ENCODE data around the gene FAM78B. TPM values are rescaled to one million over a fixed set of nuclear protein-coding genes. Genes with fewer than 3 reads are reported as not detected.

Gene FAM78B
- total and polyA plus RNA-seq, 2 of the 8 experiments (the other 6 are each of a cell fraction or from before 2014, with no cell fraction given) = 2.3 to 3.6 TPM

- Histone ChIP-seq H3K23ac (ENCODE audit: insufficient read length) (no peak overlapping the region), H3K23me2 (ENCODE audit: low read depth, low read length) (no peaks in the 10 kb centered on the region), H2AK5ac (ENCODE audit: low read depth, low read length) (no peak overlapping the region), H4K5ac (ENCODE audit: insufficient read length, low read depth, low read length) (no peak overlapping the region), H2BK12ac (ENCODE audit: low read depth, low read length) (no peak overlapping the region), H4K20me1 (replicated peaks in 1 of 2; ENCODE audit: control insufficient read depth in 1 of 2, insufficient read depth in 2 of 2, low read length in 2 of 2) (no peaks in the 10 kb centered on the region), H3K36me3 (ENCODE audit: control insufficient read depth in 2 of 4, insufficient read depth in 4 of 4, low read length in 3 of 4) (no peaks in the 10 kb centered on the region), H3K4me1 (replicated peaks in 1 of 4; ENCODE audit: control insufficient read depth in 3 of 4, insufficient read depth in 4 of 4, low read length in 3 of 4) (no peaks in the 10 kb centered on the region), H3K9ac (replicated peaks in 1 of 4; ENCODE audit: extremely low read depth in 1 of 4, low read depth in 3 of 4, low read length in 3 of 4) (no peak overlapping the region), H3K9me3 (ENCODE audit: insufficient read depth in 2 of 2, low read depth in 1 of 2, low read length in 1 of 2) (no peaks in the 10 kb centered on the region), H3K18ac (ENCODE audit: extremely low read depth, low read length) (no peak overlapping the region), H2BK120ac (replicated peaks; ENCODE audit: low read depth, low read length) (no peak overlapping the region), H3K14ac (ENCODE audit: insufficient read length) (no peak overlapping the region), H2BK5ac (ENCODE audit: low read depth, low read length) (no peak overlapping the region), H4K91ac (replicated peaks; ENCODE audit: insufficient read length, low read length) (no peak overlapping the region), H3K27ac (ENCODE audit: low read depth, low read length) (no peak overlapping the region), H2AFZ (ENCODE audit: low read length) (no peak overlapping the region), H3K4me3 (ENCODE audit: extremely low read depth in 1 of 4, insufficient read depth in 2 of 4, low read depth in 3 of 4, low read length in 4 of 4) (no peak overlapping the region), H3K4me2 (ENCODE audit: insufficient read depth in 1 of 2, low read depth in 2 of 2, low read length in 2 of 2) (no peak overlapping the region), H3K79me2 (ENCODE audit: control insufficient read depth in 1 of 2, insufficient read depth in 2 of 2, low read length in 2 of 2) (no peaks in the 10 kb centered on the region), H2BK20ac (ENCODE audit: low read length) (no peak overlapping the region), H3K4ac (replicated peaks; ENCODE audit: insufficient read length, low read depth, low read length) (no peak overlapping the region), H3K79me1 (ENCODE audit: low read depth, low read length) (no peaks in the 10 kb centered on the region), H3K27me3 (replicated peaks in 1 of 4; ENCODE audit: control insufficient read depth in 3 of 4, extremely low read depth in 1 of 4, insufficient read depth in 3 of 4, low read length in 3 of 4) (no peaks in the 10 kb centered on the region; a peak in 2 of 7 replicates), H4K8ac (ENCODE audit: extremely low read depth, insufficient read depth, low read length) (no peak overlapping the region), H2BK15ac (ENCODE audit: low read length) (no peak overlapping the region), H3K56ac (replicated peaks; ENCODE audit: insufficient read length, low read depth, low read length) (no peak overlapping the region)
- POLR2A ChIA-PET (ENCODE audit: partially characterized antibody) = no interaction called here
- no peak for FAIRE-seq
- DNase-seq (ENCODE audit: low read depth in 1 of 2, low spot score in 2 of 2) = no peak
- WGBS, 2 experiments (ENCODE audit: extremely low coverage in 1 of 2, insufficient coverage in 1 of 2, insufficient read length in 1 of 2, insufficient replicate concordance in 2 of 2, low coverage in 1 of 2, low lambda C conversion rate in 2 of 2, missing lambda C conversion rate in 1 of 2) = 66% methylated on average over 3 of the region's 3 CpGs; no CpG with 5 or more reads in 1 of the 2 experiments
- TF ChIP-seq CBX8 (IDR thresholded peaks at IDR 0.05; ENCODE audit: borderline replicate concordance, low read depth, low read length) (no peak), HDAC6 (IDR thresholded peaks at IDR 0.05; ENCODE audit: low read depth, low read length) (no peak), GABPA (IDR thresholded peaks at IDR 0.05; ENCODE audit: borderline replicate concordance, insufficient read depth, low read length) (no peak)
- TF ChIP-seq, protein P1, sequence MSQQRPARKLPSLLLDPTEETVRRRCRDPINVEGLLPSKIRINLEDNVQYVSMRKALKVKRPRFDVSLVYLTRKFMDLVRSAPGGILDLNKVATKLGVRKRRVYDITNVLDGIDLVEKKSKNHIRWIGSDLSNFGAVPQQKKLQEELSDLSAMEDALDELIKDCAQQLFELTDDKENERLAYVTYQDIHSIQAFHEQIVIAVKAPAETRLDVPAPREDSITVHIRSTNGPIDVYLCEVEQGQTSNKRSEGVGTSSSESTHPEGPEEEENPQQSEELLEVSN (IDR thresholded peaks at IDR 0.05) = no peak
- CTCF ChIA-PET (ENCODE audit: partially characterized antibody) = no interaction called here
Observed at GRCh38 chr1:166020210-166020609, 146.6 kb downstream of the FAM78B start.
